Muscle layer of duodenum (tissue), 2 donors: ENCODE results near the gene NCOR1.
A peak's percentile ranks its signal among the peaks of the same experiment; 100 is the strongest.
"Not testable (repeated sequence)": the region's sequence is repeated elsewhere in the genome, so short reads cannot be mapped to it uniquely, and the experiment has no call there.

Experiments used
- H3K27ac ChIP-seq: one replicate; pipeline ENCODE4 v1.7.0; 2013; ENCODE audit warnings: mild to moderate bottlenecking, low read length
- H3K27me3 ChIP-seq: one replicate; pipeline ENCODE4 v1.7.0; 2013; ENCODE audit warnings: low read depth, mild to moderate bottlenecking, control low read depth, low read length
- H3K36me3 ChIP-seq, 2 donors: one replicate each; pipeline ENCODE4 v1.7.0; 2013; ENCODE audit warnings: low read length in 2 of 2, control low read depth in 1 of 2, mild to moderate bottlenecking in 1 of 2; ENCODE audit not compliant: insufficient read depth in 2 of 2, control insufficient read depth in 1 of 2
- H3K4me1 ChIP-seq, 2 donors: one replicate each; pipeline ENCODE4 v1.7.0; 2013; ENCODE audit warnings: low read length in 2 of 2, mild to moderate bottlenecking in 2 of 2, control low read depth in 1 of 2, moderate library complexity in 1 of 2; ENCODE audit not compliant: insufficient read depth in 2 of 2, control insufficient read depth in 1 of 2
- H3K4me3 ChIP-seq, 2 donors: one replicate each; pipeline ENCODE4 v1.7.0; 2013; ENCODE audit warnings: low read length in 2 of 2, low read depth in 1 of 2, mild to moderate bottlenecking in 1 of 2
- H3K9me3 ChIP-seq, 2 donors: one replicate each; pipeline ENCODE4 v1.7.0; 2013; ENCODE audit warnings: low read length in 2 of 2, control low read depth in 1 of 2, mild to moderate bottlenecking in 1 of 2; ENCODE audit not compliant: control insufficient read depth in 1 of 2
- donor health status: healthy.

Gene NCOR1

GRCh38 chr17:16055139-16055538 is 160.2 kb downstream of the NCOR1 start:
- H3K27me3 ChIP-seq, H3K4me3 ChIP-seq, H3K9me3 ChIP-seq, H3K27ac ChIP-seq, H3K4me1 ChIP-seq: not testable (repeated sequence)
- H3K36me3 ChIP-seq = peaks cover 19 to 55% of the 10 kb centered on the region in 2 donors

DNA sequence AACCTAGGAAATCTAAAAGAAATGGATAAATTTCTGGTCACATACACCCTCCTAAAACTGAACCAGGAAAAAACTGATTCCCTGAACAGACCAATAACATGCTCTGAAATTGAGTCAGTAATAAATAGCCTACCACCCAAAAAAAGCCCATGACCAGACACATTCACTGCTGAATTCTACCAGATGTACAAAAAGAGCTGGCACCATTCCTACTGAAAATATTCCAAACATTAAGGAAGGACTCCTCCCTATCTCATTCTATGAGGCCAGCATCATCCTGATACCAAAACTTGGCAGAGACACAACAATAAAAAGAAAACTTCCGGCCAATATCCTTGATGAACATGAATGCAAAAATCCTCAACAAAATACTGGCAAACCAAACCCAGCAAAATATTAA is 162.8 kb downstream of the NCOR1 start:
- Histone ChIP-seq H3K36me3 (peaks cover 20 to 66% of the 10 kb centered on the region in 2 donors), H3K27me3 (no peaks in the 10 kb centered on the region), H3K9me3 (no peaks in the 10 kb centered on the region), H3K4me3 (no peak overlapping the region), H3K4me1 (no peaks in the 10 kb centered on the region), H3K27ac (no peak overlapping the region)

DNA sequence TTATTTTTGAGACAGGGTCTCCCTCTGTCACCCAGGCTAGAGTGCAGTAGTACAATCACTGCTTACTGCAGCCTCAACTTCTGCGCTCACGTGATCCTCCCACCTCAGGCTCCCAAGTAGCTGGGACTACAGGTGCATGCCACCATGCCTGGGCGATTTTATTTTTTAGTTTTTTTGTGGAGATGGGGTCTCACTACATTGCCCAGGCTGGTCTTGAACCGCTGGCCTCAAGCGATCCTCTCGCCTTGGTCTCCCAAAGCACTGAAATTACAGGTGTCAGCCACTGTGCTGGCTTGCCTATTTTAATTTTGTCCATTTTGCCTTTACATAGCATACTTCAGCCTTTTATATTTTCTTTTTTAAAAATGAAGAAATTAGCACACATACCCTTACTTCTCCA is 164.5 kb downstream of the NCOR1 start:
- H3K27ac ChIP-seq = no peak overlapping the region
- H3K4me1 ChIP-seq = no peaks in the 10 kb centered on the region
- no peak overlapping the region for H3K4me3 ChIP-seq
- H3K36me3 ChIP-seq = peaks cover 24 to 64% of the 10 kb centered on the region in 2 donors
- H3K27me3 ChIP-seq = no peaks in the 10 kb centered on the region
- no peaks in the 10 kb centered on the region for H3K9me3 ChIP-seq

DNA sequence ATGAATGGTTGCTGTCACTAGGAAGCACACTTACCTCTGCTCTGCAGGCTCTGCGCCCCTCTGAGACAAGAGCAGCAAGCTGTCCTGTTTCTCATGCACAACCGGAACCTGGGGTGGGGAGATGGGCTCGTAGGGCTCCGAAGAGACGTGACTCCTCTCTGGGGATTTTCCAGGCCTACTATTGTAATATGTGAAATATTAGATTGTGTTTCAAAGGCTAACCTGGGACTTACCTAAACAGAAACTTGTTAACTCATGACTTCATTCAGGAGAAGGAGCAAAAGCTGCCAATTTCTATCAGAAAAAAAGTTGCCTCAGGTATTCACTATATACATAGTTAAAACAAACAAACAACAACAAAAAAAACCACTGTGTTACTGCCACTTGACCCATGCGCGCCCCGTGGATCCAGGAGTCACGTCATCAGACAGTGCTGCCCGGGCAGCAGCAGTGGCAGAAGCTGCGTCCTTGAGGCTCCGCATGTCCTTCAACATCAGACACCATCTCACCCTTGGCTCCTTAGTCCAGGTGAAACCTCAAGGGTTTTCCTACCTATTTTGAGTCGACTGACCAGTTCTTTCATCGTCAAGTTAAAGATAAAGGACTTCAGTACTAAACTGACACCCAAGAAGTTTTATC is 166.4 kb downstream of the NCOR1 start:
- no peak overlapping the region for H3K4me3 ChIP-seq
- no peaks in the 10 kb centered on the region for H3K9me3 ChIP-seq
- H3K4me1 ChIP-seq = no peaks in the 10 kb centered on the region
- peaks cover 29 to 61% of the 10 kb centered on the region in 2 donors for H3K36me3 ChIP-seq
- H3K27ac ChIP-seq = no peak overlapping the region
- no peaks in the 10 kb centered on the region for H3K27me3 ChIP-seq

GRCh38 chr17:16046966-16047365 is 168.4 kb downstream of the NCOR1 start:
- H3K27me3 ChIP-seq = no peaks in the 10 kb centered on the region
- no peaks in the 10 kb centered on the region for H3K9me3 ChIP-seq
- no peaks in the 10 kb centered on the region for H3K4me1 ChIP-seq
- peaks cover 40 to 58% of the 10 kb centered on the region in 2 donors for H3K36me3 ChIP-seq
- no peak overlapping the region for H3K27ac ChIP-seq
- H3K4me3 ChIP-seq = no peak overlapping the region

GRCh38 chr17:16044487-16044886 is 170.8 kb downstream of the NCOR1 start:
- Histone ChIP-seq H3K4me3 (no peak overlapping the region), H3K9me3 (no peaks in the 10 kb centered on the region), H3K36me3 (peaks cover 42 to 59% of the 10 kb centered on the region in 2 donors), H3K27ac (no peak overlapping the region), H3K4me1 (no peaks in the 10 kb centered on the region), H3K27me3 (no peaks in the 10 kb centered on the region)

GRCh38 chr17:16040710-16041251 is 174.6 kb downstream of the NCOR1 start:
- H3K27me3 ChIP-seq = no peaks in the 10 kb centered on the region
- H3K4me1 ChIP-seq = no peaks in the 10 kb centered on the region
- no peak overlapping the region for H3K4me3 ChIP-seq
- no peaks in the 10 kb centered on the region for H3K9me3 ChIP-seq
- H3K36me3 ChIP-seq = peaks cover 49 to 58% of the 10 kb centered on the region in 2 donors
- H3K27ac ChIP-seq = no peak overlapping the region

- H3K36me3 ChIP-seq = peaks cover 54 to 76% of the 10 kb centered on the region in 2 donors
- H3K4me3 ChIP-seq = no peak overlapping the region
- no peaks in the 10 kb centered on the region for H3K27me3 ChIP-seq
- no peaks in the 10 kb centered on the region for H3K9me3 ChIP-seq
- no peak overlapping the region for H3K27ac ChIP-seq
- H3K4me1 ChIP-seq = no peaks in the 10 kb centered on the region
These were observed 177.7 kb downstream of the NCOR1 start for GRCh38 chr17:16037636-16038035.

GRCh38 chr17:16036261-16036660 is 179.1 kb downstream of the NCOR1 start:
- Histone ChIP-seq H3K4me3 (no peak overlapping the region), H3K27me3 (no peaks in the 10 kb centered on the region), H3K4me1 (no peaks in the 10 kb centered on the region), H3K27ac (no peak overlapping the region), H3K36me3 (peaks cover 60 to 75% of the 10 kb centered on the region in 2 donors), H3K9me3 (no peaks in the 10 kb centered on the region)

GRCh38 chr17:16033729-16034349 is 181.5 kb downstream of the NCOR1 start:
- no peaks in the 10 kb centered on the region for H3K27me3 ChIP-seq
- no peak overlapping the region for H3K4me3 ChIP-seq
- no peaks in the 10 kb centered on the region for H3K9me3 ChIP-seq
- H3K36me3 ChIP-seq = peaks cover 71 to 73% of the 10 kb centered on the region in 2 donors
- no peak overlapping the region for H3K27ac ChIP-seq
- no peaks in the 10 kb centered on the region for H3K4me1 ChIP-seq

DNA sequence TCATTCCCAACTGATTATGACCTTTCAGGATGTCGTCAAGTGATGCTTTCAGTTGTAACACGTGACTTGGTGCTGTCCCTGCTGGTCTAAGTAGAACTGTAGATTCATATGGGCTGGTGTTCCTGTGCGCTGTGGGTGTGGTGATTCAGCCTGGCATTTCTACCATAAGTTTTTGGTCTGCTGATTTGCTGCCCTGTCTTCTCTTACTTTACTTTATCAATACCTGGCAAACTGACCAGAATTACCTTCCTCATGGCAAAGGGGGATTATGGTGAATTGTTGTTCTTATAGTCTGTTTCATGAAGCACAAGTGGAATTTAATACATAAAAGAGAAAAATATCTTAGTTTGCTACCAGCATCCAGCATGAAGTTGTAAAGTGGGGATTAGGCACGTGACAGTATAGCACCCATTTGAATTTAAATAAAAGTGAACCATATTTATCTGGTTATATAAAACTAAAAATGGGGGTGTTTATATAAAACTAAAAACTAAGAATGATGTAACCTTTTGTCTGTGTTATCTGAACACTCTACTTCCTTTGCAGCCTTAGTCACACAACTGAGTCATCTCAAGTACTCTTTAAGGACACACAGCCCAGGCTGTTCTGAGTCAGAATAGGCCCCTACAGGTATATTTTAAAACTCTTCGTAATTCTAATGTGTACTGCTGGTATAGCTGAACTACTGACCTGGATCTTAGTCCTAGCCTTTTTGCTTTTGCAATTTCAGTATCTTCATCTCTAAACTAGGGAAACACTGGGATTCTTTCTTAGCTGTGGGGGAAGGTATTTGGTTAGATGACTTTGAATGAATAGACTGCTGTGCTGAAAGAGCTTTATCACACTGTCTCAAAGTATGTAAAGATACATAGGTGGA is 187.4 kb downstream of the NCOR1 start:
- Histone ChIP-seq H3K9me3 (no peaks in the 10 kb centered on the region), H3K27ac (peak overlapping the region; percentile 89), H3K36me3 (peaks cover 62 to 76% of the 10 kb centered on the region in 2 donors), H3K27me3 (no peaks in the 10 kb centered on the region), H3K4me3 (no peak overlapping the region), H3K4me1 (peaks cover 4 to 5% of the 10 kb centered on the region in 2 donors)
